H1 (cell line): ENCODE data around the gene PC. TPM values are rescaled to one million over a fixed set of nuclear protein-coding genes. Genes with fewer than 3 reads are reported as not detected.

Experiments used
- CTCF ChIA-PET: fragments of 300-600 bp; sonication (Branson Sonifier 250); formaldehyde crosslinking; loops from one replicate; lab custom pipeline; 2021; ENCODE audit not compliant: partially characterized antibody; lab: Charles Lee
- POLR2A ChIA-PET: fragments of 300-600 bp; sonication (Branson Sonifier 250); formaldehyde crosslinking; loops from one replicate; lab custom pipeline; 2021; ENCODE audit warnings: inconsistent platforms; ENCODE audit not compliant: partially characterized antibody; lab: Charles Lee
- DNase-seq, 2 experiments: peaks; one replicate each; pipeline versions ENCODE4 v3.0.0 to v3.0.0-alpha.2; 2010 to 2022; ENCODE audit warnings: low spot score in 2 of 2, low read depth in 1 of 2, mixed read lengths in 1 of 2
- FAIRE-seq: peaks from 2 replicates; lab custom pipeline; 2011; peaks lifted over from hg19 to GRCh38; lab: Jason Lieb, UNC
- H2AFZ ChIP-seq: 2 replicates; pipeline ENCODE4 v1.8.1; 2012; ENCODE audit warnings: low read length, inconsistent platforms
- H2AK5ac ChIP-seq: 2 replicates; pipeline ENCODE4 v1.6.1; 2013; ENCODE audit warnings: low read depth, low read length
- H2BK120ac ChIP-seq: replicated peaks from 2 replicates; pipeline ENCODE3; 2013; ENCODE audit warnings: low read depth, low read length, inconsistent platforms
- H2BK12ac ChIP-seq: 2 replicates; pipeline ENCODE4 v1.6.1; 2013; ENCODE audit warnings: low read depth, low read length
- H2BK15ac ChIP-seq: 2 replicates; pipeline ENCODE4 v1.6.1; 2013; ENCODE audit warnings: low read length
- H2BK20ac ChIP-seq: 2 replicates; pipeline ENCODE4 v1.6.1; 2013; ENCODE audit warnings: low read length
- H2BK5ac ChIP-seq: 2 replicates; pipeline ENCODE4 v1.6.1; 2013; ENCODE audit warnings: low read depth, low read length
- H3K14ac ChIP-seq: 2 replicates; pipeline ENCODE4 v1.6.1; 2013; ENCODE audit warnings: inconsistent platforms; ENCODE audit not compliant: insufficient read length
- H3K18ac ChIP-seq: 2 replicates; pipeline ENCODE4 v1.6.1; 2013; ENCODE audit warnings: low read length; ENCODE audit errors: extremely low read depth
- H3K23ac ChIP-seq: 2 replicates; pipeline ENCODE4 v1.6.1; 2013; ENCODE audit warnings: inconsistent platforms; ENCODE audit not compliant: insufficient read length
- H3K23me2 ChIP-seq: 2 replicates; pipeline ENCODE4 v1.6.1; 2013; ENCODE audit warnings: low read depth, low read length
- H3K27ac ChIP-seq: 2 replicates; pipeline ENCODE4 v1.6.1; 2011; ENCODE audit warnings: low read depth, low read length, inconsistent platforms
- H3K27me3 ChIP-seq, 4 experiments: replicated peaks in 1 of 4; 1 replicate in 1 of 4; 2 replicates in 3 of 4; pipeline versions ENCODE4 v1.6.1 to v1.8.1; 2011 to 2013; ENCODE audit warnings: low read length in 3 of 4, mild to moderate bottlenecking in 3 of 4, inconsistent platforms in 2 of 4, mixed read lengths in 2 of 4, moderate library complexity in 1 of 4; ENCODE audit not compliant: control insufficient read depth in 3 of 4, insufficient read depth in 3 of 4; ENCODE audit errors: extremely low read depth in 1 of 4
- H3K36me3 ChIP-seq, 4 experiments: 2 replicates each; pipeline versions ENCODE4 v1.6.1 to v1.8.1; 2011 to 2013; ENCODE audit warnings: mild to moderate bottlenecking in 4 of 4, low read length in 3 of 4, moderate library complexity in 2 of 4, control low read depth in 1 of 4, inconsistent platforms in 1 of 4; ENCODE audit not compliant: insufficient read depth in 4 of 4, control insufficient read depth in 2 of 4
- H3K4ac ChIP-seq: replicated peaks from 2 replicates; pipeline ENCODE3; 2013; ENCODE audit warnings: low read length, low read depth, mixed read lengths, inconsistent platforms; ENCODE audit not compliant: insufficient read length
- H3K4me1 ChIP-seq, 4 experiments: replicated peaks in 1 of 4; 1 replicate in 1 of 4; 2 replicates in 3 of 4; pipeline versions ENCODE4 v1.6.1 to v1.8.1; 2011 to 2013; ENCODE audit warnings: low read length in 3 of 4, inconsistent platforms in 2 of 4, mixed read lengths in 1 of 4; ENCODE audit not compliant: insufficient read depth in 4 of 4, control insufficient read depth in 3 of 4
- H3K4me2 ChIP-seq, 2 experiments: 2 replicates each; pipeline versions ENCODE4 v1.6.1 to v1.8.1; 2011 to 2013; ENCODE audit warnings: low read depth in 2 of 2, low read length in 2 of 2, control low read depth in 1 of 2, inconsistent platforms in 1 of 2, mild to moderate bottlenecking in 1 of 2; ENCODE audit not compliant: insufficient read depth in 1 of 2
- H3K4me3 ChIP-seq, 4 experiments: fragments of 200-600, 300-600 bp in 1 of 4; sonication (generic), shearing (Covaris generic), sonication (Bioruptor Twin) in 1 of 4; 2 replicates each; pipeline versions ENCODE4 v1.5.1 to v1.8.1; 2011 to 2016; ENCODE audit warnings: low read length in 4 of 4, low read depth in 3 of 4, control low read depth in 2 of 4, inconsistent platforms in 2 of 4, mild to moderate bottlenecking in 2 of 4, mixed read lengths in 1 of 4, moderate library complexity in 1 of 4; ENCODE audit not compliant: insufficient read depth in 2 of 4; ENCODE audit errors: extremely low read depth in 1 of 4
- H3K56ac ChIP-seq: replicated peaks from 2 replicates; pipeline ENCODE3; 2013; ENCODE audit warnings: low read depth, mild to moderate bottlenecking, mixed read lengths, low read length, inconsistent platforms; ENCODE audit not compliant: insufficient read length
- H3K79me1 ChIP-seq: 2 replicates; pipeline ENCODE4 v1.6.1; 2013; ENCODE audit warnings: low read depth, low read length, control low read depth
- H3K79me2 ChIP-seq, 2 experiments: 2 replicates each; pipeline versions ENCODE4 v1.6.1 to v1.8.1; 2012 to 2013; ENCODE audit warnings: low read length in 2 of 2, mild to moderate bottlenecking in 2 of 2, inconsistent platforms in 1 of 2; ENCODE audit not compliant: insufficient read depth in 2 of 2, control insufficient read depth in 1 of 2
- H3K9ac ChIP-seq, 4 experiments: replicated peaks in 1 of 4; 1 replicate in 1 of 4; 2 replicates in 3 of 4; pipeline versions ENCODE4 v1.6.1 to v1.8.1; 2011 to 2013; ENCODE audit warnings: low read depth in 3 of 4, low read length in 3 of 4, control low read depth in 2 of 4, mild to moderate bottlenecking in 2 of 4, moderate library complexity in 2 of 4, inconsistent platforms in 1 of 4; ENCODE audit errors: extremely low read depth in 1 of 4
- H3K9me3 ChIP-seq, 2 experiments: 2 replicates each; pipeline versions ENCODE4 v1.6.1 to v1.8.1; 2012 to 2013; ENCODE audit warnings: mild to moderate bottlenecking in 2 of 2, moderate library complexity in 2 of 2, control low read depth in 1 of 2, inconsistent platforms in 1 of 2, low read depth in 1 of 2, low read length in 1 of 2, mixed read lengths in 1 of 2; ENCODE audit not compliant: insufficient read depth in 2 of 2
- H4K20me1 ChIP-seq, 2 experiments: replicated peaks in 1 of 2; 2 replicates each; pipeline versions ENCODE3 to v1.8.1; 2011 to 2013; ENCODE audit warnings: inconsistent platforms in 2 of 2, low read length in 2 of 2, mild to moderate bottlenecking in 1 of 2; ENCODE audit not compliant: insufficient read depth in 2 of 2, control insufficient read depth in 1 of 2
- H4K5ac ChIP-seq: 2 replicates; pipeline ENCODE4 v1.6.1; 2013; ENCODE audit warnings: low read length, low read depth, mixed read lengths, inconsistent platforms; ENCODE audit not compliant: insufficient read length
- H4K8ac ChIP-seq: 2 replicates; pipeline ENCODE4 v1.8.0; 2013; ENCODE audit warnings: mild to moderate bottlenecking, moderate library complexity, low read length, inconsistent platforms; ENCODE audit not compliant: insufficient read depth; ENCODE audit errors: extremely low read depth
- H4K91ac ChIP-seq: replicated peaks from 2 replicates; pipeline ENCODE3; 2013; ENCODE audit warnings: low read length, mixed read lengths, inconsistent platforms; ENCODE audit not compliant: insufficient read length
- POLR2AphosphoS5 ChIP-seq: IDR thresholded peaks from 2 replicates; pipeline ENCODE4 v1.6.1; 2011; ENCODE audit warnings: low read depth, low read length
- SIN3A ChIP-seq, 2 experiments: IDR thresholded peaks in 1 of 2; conservative IDR thresholded peaks in 1 of 2; 2 replicates each; pipeline ENCODE4 v1.6.1; 2011 to 2012; ENCODE audit warnings: low read length in 2 of 2, improper control_type of control experiment in 1 of 2, low read depth in 1 of 2, mild to moderate bottlenecking in 1 of 2
- WGBS, 2 experiments: shearing (Covaris generic) in 1 of 2; methylation state at CpG; one replicate each; pipeline versions ENCODE4 v1.1.6 to v1.1.7; 2013 to 2015; ENCODE audit warnings: low lambda C conversion rate in 2 of 2, mixed read lengths in 2 of 2, inconsistent platforms in 1 of 2, low coverage in 1 of 2, missing lambda C conversion rate in 1 of 2; ENCODE audit not compliant: insufficient replicate concordance in 2 of 2, insufficient coverage in 1 of 2, insufficient read length in 1 of 2; ENCODE audit errors: extremely low coverage in 1 of 2, missing lambda C conversion rate in 1 of 2; 5-methylcytosine and 5-hydroxymethylcytosine counted together
- polyA plus RNA-seq, 7 experiments: library from polyadenylated mRNA; depleted of rRNA in 3 of 7; stranded (reverse) in 5 of 7; unstranded in 2 of 7; fragments of >200 nt in 5 of 7; fragments of 200-250 nt in 2 of 7; gene quantifications; 1 replicate in 5 of 7; 2 replicates in 1 of 7; 4 replicates in 1 of 7; pipeline versions ENCODE4 v1.2.1 to v1.2.3, GENCODE V29; 2011 to 2013; ENCODE audit warnings: missing spikeins in 2 of 7, mixed read lengths in 2 of 7
- total RNA-seq: library from RNA; stranded (reverse); fragmentation: NEBNext Ultra II Directional; extraction: Animal tissue kit (Norgen Biotek cat#: 25700); gene quantifications from 2 replicates; pipeline ENCODE4 v1.2.1, GENCODE V29; 2021

PC gene
- total and polyA plus RNA-seq, 2 of the 8 experiments (the other 6 are each of a cell fraction or from before 2014, with no cell fraction given) = 11.5 to 27.5 TPM

GRCh38 chr11:66842501-66842895 is 115.7 kb downstream of the PC start:
- no peak for FAIRE-seq
- no peak overlapping the region for H2BK12ac ChIP-seq
- peaks cover 4 to 13% of the 10 kb centered on the region in 2 experiments for H4K20me1 ChIP-seq
- no peak overlapping the region for H2BK15ac ChIP-seq
- peaks cover 0 to 26% of the 10 kb centered on the region in 2 experiments; a peak in 3 of 4 replicates for H3K79me2 ChIP-seq
- H4K91ac ChIP-seq = no peak overlapping the region
- 13% methylated on average over 11 of the region's 11 CpGs; no CpG with 5 or more reads in 1 of the 2 experiments for WGBS, 2 experiments
- H2BK20ac ChIP-seq = no peak overlapping the region
- TF ChIP-seq SIN3A (conservative IDR thresholded peaks at IDR 0.05 in 1 of 2, IDR thresholded peaks at IDR 0.05 in 1 of 2; ENCODE audit: low read depth in 1 of 2, low read length in 2 of 2) (no peak), POLR2AphosphoS5 (no peak)
- peak overlapping the region; percentile 79 to 92 (median 90) for H3K4me3 ChIP-seq
- H3K27ac ChIP-seq = peak overlapping the region; percentile 65; the same call in 1 of the 2 replicates
- no peak overlapping the region for H3K4ac ChIP-seq
- no peak overlapping the region for H2BK5ac ChIP-seq
- H2BK120ac ChIP-seq = no peak overlapping the region
- H3K9me3 ChIP-seq = no peaks in the 10 kb centered on the region
- peak overlapping the region; percentile 92 for H4K8ac ChIP-seq
- ChIA-PET CTCF (interaction anchor here (0.6 to 7.1 kb wide), 13 partner anchors 9 to 352 kb away, joined by 3 to 57 read pairs (median 7); partner anchors contain the start of gene C11orf86), POLR2A (interaction anchor here (0.6 to 4.2 kb wide), 24 partner anchors 7 to 225 kb away, joined by 3 to 53 read pairs (median 4); partner anchors contain the start of gene SPTBN2)
- H3K23ac ChIP-seq = no peak overlapping the region
- H3K23me2 ChIP-seq = peaks cover 9% of the 10 kb centered on the region
- no peak overlapping the region; the same call in 1 of the 2 replicates for H3K18ac ChIP-seq
- no peak overlapping the region for H2AK5ac ChIP-seq
- no peak for DNase-seq
- peak overlapping the region; percentile 75 to 93 for H3K4me2 ChIP-seq
- H3K56ac ChIP-seq = no peak overlapping the region
- no peak overlapping the region for H3K14ac ChIP-seq
- peaks cover 8 to 37% (median 16%) of the 10 kb centered on the region in 4 experiments for H3K36me3 ChIP-seq
- peak overlapping the region in 3 of 4 experiments; percentile 71 to 94 (median 94); a peak in 5 of 7 replicates for H3K9ac ChIP-seq
- no peaks in the 10 kb centered on the region for H3K27me3 ChIP-seq
- no peak overlapping the region for H2AFZ ChIP-seq
- H3K79me1 ChIP-seq = peaks cover 18% of the 10 kb centered on the region
- H4K5ac ChIP-seq = peak overlapping the region; percentile 73
- peaks cover 0 to 11% (median 3%) of the 10 kb centered on the region in 4 experiments; a peak in 4 of 7 replicates for H3K4me1 ChIP-seq
